Transverse colon (tissue), 4 donors: ENCODE results near the gene MARCOL. TPM values are rescaled to one million over a fixed set of nuclear protein-coding genes. Genes with fewer than 3 reads are reported as not detected.

Source experiments
- DNase-seq: peaks from one replicate; pipeline ENCODE4 v3.0.0-alpha.2; 2019
- H3K27ac ChIP-seq, 4 donors: fragments of 200-600 bp; sonication (generic); 2 replicates each; pipeline ENCODE4 v1.5.1; 2016 to 2018; ENCODE audit warnings: inconsistent platforms in 4 of 4
- H3K27me3 ChIP-seq: fragments of 200-600 bp; sonication (generic); 2 replicates; pipeline ENCODE4 v1.5.1; 2017; ENCODE audit warnings: inconsistent platforms
- H3K36me3 ChIP-seq, 4 donors: fragments of 200-600 bp; sonication (generic); 2 replicates each; pipeline ENCODE4 v1.5.1; 2017 to 2019; ENCODE audit warnings: inconsistent platforms in 4 of 4
- H3K4me1 ChIP-seq, 4 donors: fragments of 200-600 bp; sonication (generic); 2 replicates each; pipeline ENCODE4 v1.5.1; 2017 to 2020; ENCODE audit warnings: inconsistent platforms in 4 of 4
- H3K4me3 ChIP-seq, 4 donors: fragments of 200-600 bp; sonication (generic); 1 replicate in 1 of 4; 2 replicates in 3 of 4; pipeline versions ENCODE4 v1.5.1 to v1.6.1; 2017 to 2019; ENCODE audit warnings: inconsistent platforms in 4 of 4
- H3K9me3 ChIP-seq, 2 donors: fragments of 200-600 bp; sonication (generic); 2 replicates each; pipeline ENCODE4 v1.5.1; 2017 to 2019; ENCODE audit warnings: inconsistent platforms in 2 of 2
- CTCF ChIP-seq, 5 experiments: fragments of 200-600 bp in 3 of 5; fragments of 450-650 bp in 2 of 5; sonication (generic) in 3 of 5; IDR thresholded peaks; 1 replicate in 2 of 5; 2 replicates in 3 of 5; pipeline ENCODE4 v1.5.1; 2016 to 2017; ENCODE audit warnings: antibody characterized with exemption in 5 of 5, inconsistent platforms in 3 of 5, mild to moderate bottlenecking in 2 of 5, moderate library complexity in 1 of 5
- EP300 ChIP-seq: sonication (generic); formaldehyde crosslinking; IDR thresholded peaks from one replicate; pipeline ENCODE4 v1.6.1; 2017; ENCODE audit warnings: antibody characterized with exemption, low read depth
- POLR2A ChIP-seq: fragments of 450-650 bp; IDR thresholded peaks from one replicate; pipeline ENCODE4 v1.6.1; 2016; ENCODE audit warnings: antibody characterized with exemption, mild to moderate bottlenecking, moderate library complexity
- POLR2AphosphoS5 ChIP-seq, 3 donors: sonication (generic); formaldehyde crosslinking; IDR thresholded peaks; one replicate each; pipeline ENCODE4 v1.6.1; 2016; ENCODE audit warnings: antibody characterized with exemption in 3 of 3
- WGBS, 2 donors: methylation state at CpG; one replicate each; pipeline ENCODE4 v1.1.5; 2018; ENCODE audit warnings: low coverage in 1 of 2; 5-methylcytosine and 5-hydroxymethylcytosine counted together
- in situ Hi-C, 4 donors: fragments of 200-750 bp; cut with MboI; loops; one replicate each; pipeline versions ENCODE4 v1.15.0 to v1.15.1; 2017; ENCODE audit warnings: low sequenced_read_pairs in 3 of 4, low pct_ligation_motif_present in 1 of 4, low pct_unique_long_range_greater_than_20kb in 1 of 4
- intact Hi-C: fragments of 100-400 bp; cut with DNase I; formaldehyde crosslinking; loops from one replicate; pipeline ENCODE4 v1.15.1; 2023; ENCODE audit warnings: low total_unique reads
- total RNA-seq, 4 donors: library from RNA; depleted of rRNA; stranded (reverse); fragments of >200 nt; gene quantifications; one replicate each; pipeline ENCODE4 v1.1.0, GENCODE V29; 2016

The MARCOL gene
- total RNA-seq, 4 donors from 2014 or later = not detected

DNA sequence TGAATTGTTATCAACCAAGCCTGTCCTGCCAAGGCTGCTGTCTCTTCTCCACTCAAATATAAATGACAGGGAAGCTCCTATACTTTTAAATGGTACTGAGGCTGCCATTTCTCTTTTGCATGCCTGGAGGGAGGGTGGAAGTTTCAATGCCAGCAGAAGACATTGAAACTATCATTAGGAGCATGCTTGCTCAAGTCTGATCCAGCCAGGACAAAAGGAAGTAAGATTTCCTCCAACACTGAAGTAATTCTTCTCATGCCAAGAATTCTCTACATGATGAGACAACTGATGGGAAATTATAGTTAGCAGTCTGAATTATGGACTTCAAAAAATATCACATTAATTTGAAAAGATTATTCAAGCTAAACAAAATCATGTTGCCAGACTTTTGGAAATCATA is 30.1 kb upstream of the MARCOL start:
- no peaks in the 10 kb centered on the region for H3K9me3 ChIP-seq
- no peaks in the 10 kb centered on the region for H3K36me3 ChIP-seq
- in situ Hi-C loops (no loop called here), intact Hi-C loops (no loop called here)
- H3K4me1 ChIP-seq = peaks cover 0 to 3% (median 0%) of the 10 kb centered on the region in 4 donors
- no peak overlapping the region for H3K4me3 ChIP-seq
- H3K27ac ChIP-seq = no peak overlapping the region
- no peaks in the 10 kb centered on the region for H3K27me3 ChIP-seq
- no peak for DNase-seq
- no peak for TF ChIP-seq POLR2AphosphoS5 (IDR thresholded peaks at IDR 0.05)
- no peak for TF ChIP-seq CTCF (IDR thresholded peaks at IDR 0.05)
- TF ChIP-seq EP300 = no peak
- no peak for TF ChIP-seq POLR2A

DNA sequence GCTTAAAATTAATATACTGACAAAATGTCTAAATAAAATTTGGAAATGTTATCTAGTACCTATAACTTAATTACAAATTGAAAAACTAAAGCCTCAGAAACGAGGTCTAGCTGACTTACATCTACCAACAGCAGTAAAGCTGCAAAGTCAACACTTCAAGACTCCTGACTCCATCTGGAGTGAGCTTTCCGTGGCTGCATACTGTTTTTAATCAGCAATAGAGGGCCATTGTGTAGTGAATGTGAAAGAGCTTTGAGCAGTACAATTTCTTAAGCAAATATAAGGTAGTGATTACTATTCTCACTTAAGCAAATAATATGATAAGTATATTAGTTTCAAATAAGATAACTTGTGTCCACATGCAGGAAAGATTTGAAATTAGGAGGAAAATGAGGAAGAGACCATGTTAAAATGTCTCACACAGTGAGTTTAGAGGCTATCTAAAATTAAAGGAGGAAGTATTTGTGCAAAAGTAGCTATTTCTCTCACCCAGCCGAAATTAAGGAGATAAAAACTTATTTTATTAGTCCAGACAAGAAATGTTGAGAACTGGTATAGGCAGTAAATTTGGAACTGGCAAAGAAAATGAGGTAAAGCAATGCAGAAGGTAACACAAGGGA is 29.1 kb upstream of the MARCOL start:
- Histone ChIP-seq H3K4me1 (peaks cover 0 to 3% (median 0%) of the 10 kb centered on the region in 4 donors), H3K36me3 (no peaks in the 10 kb centered on the region), H3K27me3 (no peaks in the 10 kb centered on the region), H3K4me3 (no peak overlapping the region), H3K9me3 (no peaks in the 10 kb centered on the region), H3K27ac (no peak overlapping the region)
- in situ Hi-C loops = no loop called here
- no peak for DNase-seq
- 19 to 31% methylated on average over 3 of the region's 3 CpGs for WGBS, 2 donors
- intact Hi-C loops = no loop called here
- TF ChIP-seq CTCF (IDR thresholded peaks at IDR 0.05) = no peak
- no peak for TF ChIP-seq POLR2A
- no peak for TF ChIP-seq EP300
- TF ChIP-seq POLR2AphosphoS5 (IDR thresholded peaks at IDR 0.05) = no peak

DNA sequence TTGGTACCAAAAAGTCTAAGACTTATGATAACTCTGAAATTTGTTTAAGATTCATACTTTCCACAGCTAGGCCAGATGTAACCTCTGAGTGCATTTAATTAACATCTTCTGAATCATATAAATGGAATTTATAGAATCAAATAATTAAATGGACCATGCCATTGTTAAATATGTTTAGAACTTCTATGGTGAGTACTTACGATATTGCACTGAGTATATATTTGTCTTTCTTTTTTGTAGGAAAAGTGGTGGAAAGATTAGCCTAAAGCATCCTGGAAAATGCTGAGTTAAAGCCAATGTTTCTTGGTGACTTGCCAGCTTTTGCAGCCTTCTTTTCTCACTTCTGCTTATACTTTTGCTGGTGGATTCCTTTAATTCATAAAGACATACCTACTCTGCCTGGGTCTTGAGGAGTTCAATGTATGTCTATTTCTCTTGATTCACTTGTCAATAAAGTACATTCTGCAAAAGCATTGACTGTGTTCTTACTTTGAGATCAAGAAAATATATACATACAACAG is 23.6 kb upstream of the MARCOL start:
- H3K27me3 ChIP-seq = no peaks in the 10 kb centered on the region
- no peak overlapping the region for H3K4me3 ChIP-seq
- in situ Hi-C loops (no loop called here), intact Hi-C loops (no loop called here)
- no peak for TF ChIP-seq POLR2A
- H3K4me1 ChIP-seq = no peaks in the 10 kb centered on the region
- H3K36me3 ChIP-seq = no peaks in the 10 kb centered on the region
- H3K27ac ChIP-seq = no peak overlapping the region
- no peaks in the 10 kb centered on the region for H3K9me3 ChIP-seq
- 64 to 71% methylated on average over 1 of the region's 1 CpG for WGBS, 2 donors
- DNase-seq = no peak

- intact Hi-C loops = no loop called here
- TF ChIP-seq POLR2A (no peak), CTCF (IDR thresholded peaks at IDR 0.05) (no peak), POLR2AphosphoS5 (IDR thresholded peaks at IDR 0.05) (no peak), EP300 (no peak)
- Histone ChIP-seq H3K4me3 (no peak overlapping the region), H3K27ac (no peak overlapping the region), H3K27me3 (no peaks in the 10 kb centered on the region), H3K36me3 (no peaks in the 10 kb centered on the region), H3K4me1 (no peaks in the 10 kb centered on the region), H3K9me3 (no peaks in the 10 kb centered on the region)
- 80 to 100% methylated on average over 2 to 6 of the region's 6 CpGs for WGBS, 2 donors
- no peak for DNase-seq
- in situ Hi-C loops = no loop called here
Measured at GRCh38 chr5:148221508-148221907, 16.8 kb upstream of the MARCOL start.

- TF ChIP-seq EP300 (peak; percentile 37), CTCF (IDR thresholded peaks at IDR 0.05) (no peak), POLR2A (no peak), POLR2AphosphoS5 (IDR thresholded peaks at IDR 0.05) (peak in 1 of 3 donors; percentile 32)
- no peaks in the 10 kb centered on the region for H3K9me3 ChIP-seq
- 25 to 26% methylated on average over 2 of the region's 2 CpGs for WGBS, 2 donors
- no peaks in the 10 kb centered on the region for H3K27me3 ChIP-seq
- no peaks in the 10 kb centered on the region for H3K36me3 ChIP-seq
- DNase-seq = no peak
- intact Hi-C loops (no loop called here), in situ Hi-C loops (no loop called here)
- no peaks in the 10 kb centered on the region for H3K4me1 ChIP-seq
- no peak overlapping the region for H3K27ac ChIP-seq
- no peak overlapping the region for H3K4me3 ChIP-seq
Measured at GRCh38 chr5:148224117-148224742, 14.1 kb upstream of the MARCOL start.
